Testis (tissue), 3 donors: ENCODE data around the gene FSIP1. TPM values are rescaled to one million over a fixed set of nuclear protein-coding genes. Genes with fewer than 3 reads are reported as not detected.

Source experiments
- DNase-seq: peaks from one replicate; pipeline ENCODE4 v3.0.0-alpha.2; 2019
- H3K27ac ChIP-seq, 2 donors: fragments of 200-600 bp; sonication (generic); one replicate each; pipeline ENCODE4 v1.5.1; 2019
- H3K27me3 ChIP-seq: fragments of 200-600 bp; sonication (generic); one replicate; pipeline ENCODE4 v1.5.1; 2019
- H3K36me3 ChIP-seq: fragments of 200-600 bp; sonication (generic); one replicate; pipeline ENCODE4 v1.5.1; 2017; ENCODE audit warnings: low read depth; ENCODE audit errors: missing control alignments
- H3K4me1 ChIP-seq: fragments of 200-600 bp; sonication (generic); one replicate; pipeline ENCODE4 v1.5.1; 2019
- H3K4me3 ChIP-seq, 2 donors: fragments of 200-600 bp; sonication (generic); one replicate each; pipeline ENCODE4 v1.5.1; 2017 to 2019
- H3K9me3 ChIP-seq: fragments of 200-600 bp; sonication (generic); one replicate; pipeline ENCODE4 v1.5.1; 2017
- POLR2A ChIP-seq: fragments of 450-650 bp; IDR thresholded peaks from one replicate; pipeline ENCODE4 v1.6.1; 2017; ENCODE audit warnings: antibody characterized with exemption, mild to moderate bottlenecking, moderate library complexity
- WGBS, 2 donors: methylation state at CpG; one replicate each; pipeline ENCODE4 v1.1.5; 2018; 5-methylcytosine and 5-hydroxymethylcytosine counted together
- intact Hi-C: fragments of 100-400 bp; cut with DNase I; formaldehyde crosslinking; loops from one replicate; pipeline ENCODE4 v1.15.1; 2023; ENCODE audit warnings: low total_unique reads
- polyA plus RNA-seq: library from polyadenylated mRNA; stranded (reverse); fragments of 350-450 nt; fragmentation: Illumina TruSeq; extraction: RNeasy Lipid Tissue Mini Kit (QIAGEN cat#74804); gene quantifications from one replicate; pipeline ENCODE4 v1.2.3, GENCODE V29; 2014; ENCODE audit warnings: low read depth, low replicate concordance; ENCODE audit not compliant: insufficient read depth
- total RNA-seq, 2 donors: library from RNA; depleted of rRNA; stranded (reverse); fragments of >200 nt; gene quantifications; one replicate each; pipeline ENCODE4 v1.2.3, GENCODE V29; 2016
- TF ChIP-seq, protein P1 (sequence below), 3 experiments: fragments of 450-650 bp in 2 of 3; fragments of 200-600 bp in 1 of 3; sonication (generic) in 1 of 3; IDR thresholded peaks; one replicate each; pipeline ENCODE4 v1.5.1; 2016 to 2019; ENCODE audit warnings: antibody characterized with exemption in 3 of 3, mild to moderate bottlenecking in 2 of 3, moderate library complexity in 1 of 3

The FSIP1 gene
- total and polyA plus RNA-seq, 3 donors from 2014 or later, result 5.8 to 11.2 (median 8.2) TPM

DNA sequence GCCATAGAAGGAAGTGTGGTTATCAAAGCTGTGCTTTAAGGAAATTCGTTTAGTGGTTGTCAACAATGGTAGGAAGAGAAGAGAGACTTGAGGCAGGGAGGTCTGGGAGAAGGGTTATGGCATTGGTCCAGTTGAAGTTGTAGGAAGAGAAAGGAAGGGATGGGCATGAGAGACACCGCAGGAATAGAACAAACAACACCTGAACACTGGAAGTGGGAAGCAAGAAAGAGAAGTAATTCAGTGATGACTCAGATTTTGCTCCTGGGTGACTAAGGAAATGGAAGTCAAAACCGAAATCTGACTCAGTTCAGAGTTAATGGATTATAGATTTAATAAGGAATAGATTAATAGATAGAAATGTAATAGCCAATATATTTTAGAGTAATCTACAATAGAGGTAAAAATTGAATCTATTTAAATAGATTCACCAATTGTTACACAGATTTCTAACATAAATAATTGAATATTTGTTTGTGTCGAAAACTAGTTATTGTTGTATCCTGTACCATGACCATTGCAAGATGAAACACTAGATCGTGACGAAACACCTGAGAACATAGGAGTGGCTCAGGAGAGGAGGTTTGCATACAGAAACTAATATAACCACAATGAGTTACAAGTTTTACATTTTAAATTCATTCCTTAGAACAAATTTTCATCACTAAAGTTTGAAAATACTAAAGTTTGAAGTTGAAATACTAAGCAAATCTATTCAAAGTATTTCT, 165.7 kb downstream of the FSIP1 start:
- H3K4me3 ChIP-seq, result no peak overlapping the region
- H3K27me3 ChIP-seq, result no peaks in the 10 kb centered on the region
- intact Hi-C loops, result no loop called here
- no peaks in the 10 kb centered on the region for H3K4me1 ChIP-seq
- H3K36me3 ChIP-seq, result no peaks in the 10 kb centered on the region
- WGBS, 2 donors, result 82 to 88% methylated on average over 6 of the region's 6 CpGs
- TF ChIP-seq, protein P1, sequence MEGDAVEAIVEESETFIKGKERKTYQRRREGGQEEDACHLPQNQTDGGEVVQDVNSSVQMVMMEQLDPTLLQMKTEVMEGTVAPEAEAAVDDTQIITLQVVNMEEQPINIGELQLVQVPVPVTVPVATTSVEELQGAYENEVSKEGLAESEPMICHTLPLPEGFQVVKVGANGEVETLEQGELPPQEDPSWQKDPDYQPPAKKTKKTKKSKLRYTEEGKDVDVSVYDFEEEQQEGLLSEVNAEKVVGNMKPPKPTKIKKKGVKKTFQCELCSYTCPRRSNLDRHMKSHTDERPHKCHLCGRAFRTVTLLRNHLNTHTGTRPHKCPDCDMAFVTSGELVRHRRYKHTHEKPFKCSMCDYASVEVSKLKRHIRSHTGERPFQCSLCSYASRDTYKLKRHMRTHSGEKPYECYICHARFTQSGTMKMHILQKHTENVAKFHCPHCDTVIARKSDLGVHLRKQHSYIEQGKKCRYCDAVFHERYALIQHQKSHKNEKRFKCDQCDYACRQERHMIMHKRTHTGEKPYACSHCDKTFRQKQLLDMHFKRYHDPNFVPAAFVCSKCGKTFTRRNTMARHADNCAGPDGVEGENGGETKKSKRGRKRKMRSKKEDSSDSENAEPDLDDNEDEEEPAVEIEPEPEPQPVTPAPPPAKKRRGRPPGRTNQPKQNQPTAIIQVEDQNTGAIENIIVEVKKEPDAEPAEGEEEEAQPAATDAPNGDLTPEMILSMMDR (IDR thresholded peaks at IDR 0.05), result no peak
- no peak for TF ChIP-seq POLR2A
- H3K27ac ChIP-seq, result no peak overlapping the region
- no peak for DNase-seq
- H3K9me3 ChIP-seq, result no peaks in the 10 kb centered on the region

DNA sequence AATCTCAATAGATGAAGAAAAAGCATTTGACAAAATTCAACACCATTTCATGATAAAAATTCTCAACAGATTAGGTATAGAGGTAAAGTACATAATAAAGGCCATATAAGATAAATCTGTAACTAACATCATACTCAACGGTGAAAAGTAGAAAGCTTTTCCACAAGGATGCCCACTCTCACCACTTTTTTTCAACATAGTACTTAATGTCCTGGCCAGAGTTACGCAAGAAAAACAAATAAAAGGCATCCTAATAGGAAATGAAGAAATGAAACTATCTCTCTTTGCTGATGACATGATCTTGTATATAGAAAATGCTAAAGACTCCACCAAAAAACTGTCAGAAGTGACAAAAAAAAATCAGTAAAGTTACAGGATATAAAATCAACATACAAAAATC, 168.8 kb downstream of the FSIP1 start:
- intact Hi-C loops, result no loop called here
- H3K27me3 ChIP-seq, result no peaks in the 10 kb centered on the region
- no peak for TF ChIP-seq POLR2A
- TF ChIP-seq, protein P1 (IDR thresholded peaks at IDR 0.05), result no peak
- H3K9me3 ChIP-seq, result no peaks in the 10 kb centered on the region
- 88 to 91% methylated on average over 2 of the region's 2 CpGs for WGBS, 2 donors
- H3K36me3 ChIP-seq, result no peaks in the 10 kb centered on the region
- no peaks in the 10 kb centered on the region for H3K4me1 ChIP-seq
- no peak overlapping the region for H3K4me3 ChIP-seq
- no peak overlapping the region for H3K27ac ChIP-seq
- DNase-seq, result no peak

DNA sequence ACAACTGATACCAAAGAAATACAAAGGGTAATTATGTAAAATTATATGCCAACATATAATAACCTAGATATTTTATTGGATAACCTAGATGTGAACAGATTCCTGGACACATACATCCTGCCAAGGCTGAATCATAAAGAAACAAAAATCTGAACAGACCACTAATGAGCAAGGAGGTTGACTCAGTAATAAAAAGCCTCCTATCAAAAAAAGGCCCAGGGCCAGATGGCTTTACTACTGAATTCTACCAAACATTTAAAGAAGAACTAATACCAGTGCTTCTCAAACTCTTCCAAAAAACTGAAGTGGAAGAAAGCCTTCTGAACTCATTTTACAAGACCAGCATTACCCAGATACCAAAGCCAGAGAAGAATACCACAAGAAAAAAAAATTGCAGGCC, 169.4 kb downstream of the FSIP1 start:
- Histone ChIP-seq H3K27ac (no peak overlapping the region), H3K36me3 (no peaks in the 10 kb centered on the region), H3K9me3 (no peaks in the 10 kb centered on the region), H3K27me3 (no peaks in the 10 kb centered on the region), H3K4me3 (no peak overlapping the region), H3K4me1 (no peaks in the 10 kb centered on the region)
- DNase-seq, result no peak
- TF ChIP-seq, protein P1 (IDR thresholded peaks at IDR 0.05), result no peak
- TF ChIP-seq POLR2A, result no peak
- intact Hi-C loops, result no loop called here

DNA sequence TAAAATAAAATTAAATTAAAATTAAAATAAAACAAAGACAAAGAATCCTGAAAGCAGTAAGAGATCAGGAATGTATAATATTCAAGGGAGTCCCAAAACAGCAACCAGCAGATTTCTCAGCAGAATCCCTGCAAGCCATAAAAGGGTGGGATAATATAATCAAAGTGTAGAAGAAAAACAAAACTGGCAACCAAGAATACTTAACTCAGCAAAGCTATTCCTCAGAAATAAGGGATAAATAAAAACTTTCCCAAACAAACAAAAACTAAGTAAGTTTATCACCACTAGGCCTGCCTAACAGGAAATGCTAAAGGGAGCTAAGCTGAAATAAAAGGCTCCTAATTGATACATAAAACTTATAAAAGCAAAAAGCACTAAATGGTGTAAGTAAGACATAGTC, 172.0 kb downstream of the FSIP1 start:
- intact Hi-C loops, result no loop called here
- H3K27me3 ChIP-seq, result no peaks in the 10 kb centered on the region
- H3K4me3 ChIP-seq, result no peak overlapping the region
- H3K9me3 ChIP-seq, result no peaks in the 10 kb centered on the region
- TF ChIP-seq, protein P1 (IDR thresholded peaks at IDR 0.05), result no peak
- no peak for TF ChIP-seq POLR2A
- DNase-seq, result no peak
- H3K4me1 ChIP-seq, result peaks cover 5% of the 10 kb centered on the region
- no peak overlapping the region for H3K27ac ChIP-seq
- no peaks in the 10 kb centered on the region for H3K36me3 ChIP-seq
